Amygdala (tissue), 56 donors: ENCODE results near the gene BRD9.
"Not testable (repeated sequence)": the region's sequence is repeated elsewhere in the genome, so short reads cannot be mapped to it uniquely, and the experiment has no call there.

Source experiments
- DNase-seq, 56 donors: peaks; one replicate each; lab custom pipeline; 2025; lab: John Stamatoyannopoulos, UW

The BRD9 gene

DNA sequence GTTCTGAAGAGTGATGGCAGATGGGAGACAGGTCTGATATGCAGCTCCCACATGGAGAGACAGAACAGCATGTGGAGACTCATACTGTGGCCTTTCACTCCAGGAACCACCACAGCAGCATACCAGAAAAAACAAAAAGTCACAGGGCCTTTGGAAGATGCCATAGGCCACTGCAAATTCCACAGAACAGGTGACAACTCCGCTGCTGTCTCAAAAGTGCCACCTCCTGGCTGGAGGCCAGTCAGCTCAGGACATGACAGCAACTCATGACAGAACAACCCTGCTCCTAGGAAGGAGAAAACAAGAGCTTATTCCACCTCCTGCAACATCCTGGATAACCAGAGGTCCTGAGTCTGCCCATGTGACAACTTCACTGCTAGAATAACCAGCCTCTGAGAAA, 67.1 kb downstream of the BRD9 start:
- not testable (repeated sequence) for DNase-seq

DNA sequence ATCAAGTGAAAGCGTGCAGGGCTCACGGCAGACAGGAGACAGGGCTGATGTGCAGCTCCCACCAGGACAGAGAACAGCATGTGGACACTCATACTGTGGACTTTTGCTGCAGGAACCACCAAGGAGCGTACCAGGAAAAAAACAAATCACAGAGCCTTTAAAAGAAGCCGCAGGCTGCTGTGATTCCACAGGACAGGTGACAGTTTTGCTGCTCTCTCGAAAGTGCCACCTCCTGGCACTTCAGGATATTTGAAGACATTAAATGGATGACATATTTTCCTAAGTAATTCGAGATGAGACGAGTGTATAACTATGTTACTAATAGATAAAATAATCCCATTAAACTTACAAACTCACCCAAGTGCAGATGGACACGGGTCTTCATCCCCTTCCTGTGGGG, 71.1 kb downstream of the BRD9 start:
- DNase-seq, result no peak

DNA sequence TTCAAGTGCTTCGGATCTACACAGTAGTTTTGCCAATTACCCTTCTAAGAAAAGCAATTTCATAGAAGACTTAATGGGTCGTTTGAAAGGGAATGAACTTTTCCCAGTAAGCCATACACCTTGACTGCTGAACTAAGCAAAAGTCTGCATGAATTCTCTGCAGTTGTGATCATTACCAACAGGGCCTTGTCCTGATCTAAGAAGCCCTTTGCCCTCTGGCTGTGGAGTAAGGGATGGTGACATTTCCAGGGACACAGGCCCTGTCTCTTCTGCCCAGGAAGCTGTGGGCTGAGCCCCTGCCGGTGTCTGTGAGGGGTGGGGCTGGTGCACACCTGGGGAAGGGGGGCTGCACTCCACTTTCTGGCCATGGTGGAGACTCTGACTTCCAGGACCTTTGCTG, 72.4 kb downstream of the BRD9 start:
- DNase-seq, result no peak

DNA sequence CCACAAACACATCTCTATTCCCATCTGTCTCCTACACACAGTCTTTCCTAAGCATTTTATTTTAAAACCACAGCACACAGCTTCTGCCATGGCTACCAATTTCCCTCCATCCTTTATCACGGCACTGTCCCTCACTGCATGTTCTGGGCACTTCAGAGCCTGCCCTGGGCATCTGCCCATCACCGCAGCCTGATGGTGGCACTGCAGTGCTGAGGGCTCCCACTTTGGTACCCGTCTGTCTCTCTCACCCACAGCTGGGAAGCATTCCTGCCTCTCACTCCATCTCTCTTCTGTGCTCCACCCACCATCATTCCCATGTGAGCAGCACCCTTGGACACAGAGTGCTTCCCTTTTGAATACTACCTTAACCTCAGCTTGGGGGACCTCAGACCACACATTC, 73.5 kb downstream of the BRD9 start:
- no peak for DNase-seq

DNA sequence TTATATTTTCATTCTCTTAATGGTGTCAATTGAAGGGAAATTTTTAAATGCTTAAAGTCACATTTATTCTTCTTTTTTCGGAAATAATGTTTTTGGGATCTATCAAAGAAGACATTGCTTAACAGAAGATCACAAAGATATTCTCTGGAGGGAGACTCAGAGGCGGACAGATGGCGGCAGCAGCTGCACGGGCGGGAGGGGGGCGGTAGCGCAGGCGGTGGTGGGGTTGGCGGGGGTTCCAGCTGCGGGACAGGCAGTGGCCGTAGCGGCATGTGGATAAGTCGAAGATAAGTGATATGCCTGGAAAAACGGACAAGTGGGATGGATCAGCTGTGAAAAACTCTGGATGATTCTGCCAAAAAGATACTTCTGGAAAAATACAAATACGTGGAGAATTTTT, 76.4 kb downstream of the BRD9 start:
- DNase-seq, result no peak

DNA sequence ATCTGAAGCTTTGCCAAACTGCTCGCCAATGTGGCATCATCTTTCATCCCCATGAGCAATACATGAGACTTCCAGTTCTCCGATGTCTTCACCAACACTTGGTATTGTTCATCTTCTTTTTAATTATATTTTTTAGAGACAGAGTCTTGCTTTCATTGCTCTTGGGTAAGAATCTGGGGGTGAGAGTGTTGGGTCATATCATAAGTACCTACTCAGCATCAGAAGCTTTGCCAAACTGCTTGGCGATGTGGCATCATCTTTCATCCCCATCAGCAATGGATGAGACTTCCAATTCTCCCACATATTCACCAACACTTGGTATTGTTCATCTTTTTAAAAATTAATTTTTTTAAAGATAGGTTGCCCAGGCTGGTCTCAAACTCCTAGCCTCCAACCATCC, 77.2 kb downstream of the BRD9 start:
- no peak for DNase-seq
